A549 treated with AZD9567 at 1 μM for 4 hours (cell line): ENCODE measurements around the gene HAND2. TPM values are rescaled to one million over a fixed set of nuclear protein-coding genes. Genes with fewer than 3 reads are reported as not detected.

Experiments used
- total RNA-seq: library from RNA; stranded (reverse); fragments of 200-300 nt; extraction: Qiagen RNA extraction; gene quantifications from 5 replicates; pipeline ENCODE4 v1.2.3, GENCODE V29; 2022; ENCODE audit not compliant: insufficient read depth

The HAND2 gene
- total RNA-seq, result 0.29 to 0.42 TPM (median 0.39 TPM) in 4 of 5 replicates, not detected in the other

GRCh38 chr4:173529477-173530325, at the start of gene HAND2:
Gene HAND2 (minus strand): TSS chr4:173530229. CDS start chr4:173529289, 940 bp downstream.

Other genes starting within 250 kb of the HAND2 start
- gene HMGB2, start 195.9 kb downstream of the HAND2 start, total RNA-seq, result 98.8 to 150 TPM (median 129 TPM) in 5 replicates
- 15.9 to 23.4 TPM (median 22.2 TPM) in 5 replicates for gene SAP30, start 159.3 kb downstream of the HAND2 start, total RNA-seq
- not detected in 5 replicates for gene SCRG1, start 131.1 kb downstream of the HAND2 start, total RNA-seq